ENCODE data around the gene YIF1B.
A peak's percentile ranks its signal among the peaks of the same experiment; 100 is the strongest.

The YIF1B gene

DNA sequence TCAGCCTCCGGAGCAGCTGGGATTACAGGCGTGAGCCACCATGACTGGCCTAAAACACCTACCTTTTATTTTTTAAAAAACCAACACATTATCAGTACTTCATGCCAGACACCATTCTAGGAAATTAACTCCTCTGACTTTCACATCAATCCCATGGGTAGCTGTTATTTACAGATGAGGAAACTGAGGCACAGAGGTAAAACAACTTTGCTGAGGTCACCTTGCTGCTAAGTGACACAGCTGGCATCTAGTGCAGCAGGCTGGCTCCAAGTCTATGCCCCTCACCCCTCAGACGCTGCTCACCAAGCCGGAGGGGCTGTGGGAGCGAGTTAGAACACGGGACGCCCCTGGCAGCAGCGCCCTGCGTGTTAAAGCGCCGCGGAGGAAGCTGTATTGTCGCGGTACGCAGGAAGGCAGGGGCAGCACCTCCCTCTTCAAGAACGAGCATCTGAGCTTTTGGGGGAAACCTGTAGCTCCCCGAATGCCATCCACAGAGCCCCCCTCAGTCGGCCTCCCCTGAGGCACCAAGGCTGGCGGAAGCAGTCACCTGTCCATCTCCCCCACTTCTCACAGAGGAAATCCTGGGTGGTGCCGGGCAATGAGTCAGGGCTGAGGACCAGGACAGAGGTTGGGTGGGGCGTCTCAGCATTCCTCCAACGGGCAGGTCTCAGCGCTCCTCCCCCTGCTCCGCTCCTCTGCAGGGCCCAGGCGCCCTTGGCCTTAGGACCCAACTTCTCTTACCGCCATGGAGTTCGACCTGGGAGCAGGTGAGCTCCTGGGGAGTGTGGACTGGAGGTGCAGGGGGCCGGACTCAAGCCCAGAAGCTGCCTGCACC lies 12.0 kb downstream of the YIF1B start, which contains the start of gene C19orf33:
TSS of gene C19orf33 (plus strand) at position 735 of the 835 bp plus-strand sequence. CDS start at position 746, 11 bp downstream.
- DNase-seq = no peak

- DNase-seq = no peak
Measured at GRCh38 chr19:38298821-38299680, 16.7 kb downstream of the YIF1B start.

GRCh38 chr19:38294090-38294489 lies 21.7 kb downstream of the YIF1B start:
- DNase-seq = no peak

DNA sequence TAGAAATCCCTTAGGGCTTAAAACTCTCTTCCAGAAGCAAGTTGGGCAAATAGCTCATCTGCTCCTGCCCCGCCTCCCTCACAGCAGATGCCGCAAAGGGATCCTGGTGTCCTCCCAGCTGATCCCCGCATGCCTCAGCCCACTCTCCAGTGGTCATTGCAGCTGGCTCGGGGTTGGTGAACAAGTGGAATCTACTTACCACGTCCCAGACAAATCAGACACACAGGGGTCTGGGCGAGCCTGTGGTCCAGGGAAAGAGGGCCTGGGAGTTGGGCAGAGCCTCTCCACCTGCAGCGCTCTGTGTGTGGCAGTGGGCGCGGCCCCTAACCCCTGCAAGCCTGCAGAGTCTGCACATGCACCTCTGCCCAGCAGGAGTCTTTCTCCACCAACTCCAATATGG lies 22.5 kb downstream of the YIF1B start:
- no peak for DNase-seq

- DNase-seq = no peak
Measured at GRCh38 chr19:38291855-38292254, 23.9 kb downstream of the YIF1B start.

DNA sequence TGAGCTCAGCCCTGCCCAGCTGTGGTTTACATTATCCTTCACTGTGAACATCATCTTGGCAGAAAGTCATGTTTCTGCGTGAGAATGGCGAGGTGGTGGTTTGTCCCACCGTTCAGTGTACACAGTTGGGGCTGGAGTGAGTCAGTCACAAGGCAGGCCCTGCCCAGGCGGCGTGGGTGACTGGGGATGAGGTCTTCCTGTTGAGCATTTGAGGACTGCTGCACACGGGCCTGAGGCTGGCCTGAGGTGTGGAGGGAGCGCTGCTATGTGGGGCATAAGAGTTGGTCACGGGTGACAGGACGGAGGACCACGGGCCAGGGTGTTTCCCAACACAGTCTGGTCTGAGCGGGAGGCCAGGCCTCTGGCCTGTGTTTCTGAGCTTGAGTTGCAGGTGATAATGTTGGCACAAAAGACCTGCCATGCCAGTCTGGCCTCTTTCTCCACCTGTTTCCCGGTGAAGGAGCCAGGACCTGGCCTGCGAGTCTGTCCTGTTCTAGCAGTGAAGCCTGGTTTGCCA lies 25.1 kb downstream of the YIF1B start:
- no peak for DNase-seq

DNA sequence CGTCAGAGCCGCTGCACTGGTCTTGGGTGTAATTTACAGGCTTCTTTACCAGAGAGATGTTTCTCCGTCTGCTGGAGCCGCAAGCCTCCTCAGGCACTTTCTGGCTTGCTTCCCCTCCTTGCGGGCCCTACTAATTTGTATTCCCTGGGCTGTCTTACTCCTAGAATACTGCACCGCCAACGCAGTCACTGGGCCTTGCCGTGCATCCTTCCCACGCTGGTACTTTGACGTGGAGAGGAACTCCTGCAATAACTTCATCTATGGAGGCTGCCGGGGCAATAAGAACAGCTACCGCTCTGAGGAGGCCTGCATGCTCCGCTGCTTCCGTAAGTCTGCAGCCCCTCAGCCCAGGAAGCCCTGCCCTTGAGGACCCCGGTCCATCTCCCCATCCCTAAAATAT lies 25.8 kb downstream of the YIF1B start:
- DNase-seq = no peak

GRCh38 chr19:38288123-38288855 lies 27.5 kb downstream of the YIF1B start:
- no peak for DNase-seq

GRCh38 chr19:38287604-38288003 lies 28.1 kb downstream of the YIF1B start:
- DNase-seq = no peak

- no peak for DNase-seq
Measured at GRCh38 chr19:38285567-38285966, 30.2 kb downstream of the YIF1B start.

DNA sequence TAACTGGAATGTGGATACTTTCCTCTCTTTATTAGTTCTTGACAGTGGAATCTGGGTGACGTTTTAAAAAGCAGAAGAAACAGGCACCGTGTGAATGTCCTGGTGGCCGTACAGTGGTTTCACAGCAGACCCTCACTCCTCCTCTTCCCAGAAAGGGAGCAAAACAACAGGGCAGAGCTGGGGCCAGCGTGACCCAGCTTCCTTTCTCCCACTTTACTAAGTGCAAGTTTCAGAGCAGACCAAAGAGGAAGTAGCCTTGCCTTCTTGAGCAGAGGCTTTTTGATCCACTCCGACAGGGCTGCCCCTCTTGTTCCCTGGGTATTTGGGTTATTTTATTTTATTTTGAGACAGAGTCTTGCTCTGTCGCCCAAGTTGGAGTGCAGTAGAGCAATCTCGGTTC lies 31.3 kb downstream of the YIF1B start:
- no peak for DNase-seq

DNA sequence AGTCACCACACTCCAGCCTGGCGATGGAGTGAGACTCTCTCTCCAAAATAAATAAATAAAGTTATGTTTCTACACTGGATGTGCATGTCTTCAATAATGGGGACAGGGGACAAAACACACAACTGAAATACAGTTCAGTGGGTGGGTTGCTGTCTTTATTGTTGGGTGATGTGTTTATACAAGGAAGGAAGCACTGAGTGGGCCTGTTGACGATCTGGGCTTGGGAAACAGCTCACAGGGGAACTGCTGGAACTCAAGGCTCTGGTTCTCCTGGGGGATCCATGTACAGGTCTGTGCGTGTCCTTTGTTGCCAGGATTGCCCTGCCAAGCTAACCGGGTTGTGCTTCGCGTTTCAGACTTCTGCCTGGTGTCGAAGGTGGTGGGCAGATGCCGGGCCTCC lies 32.5 kb downstream of the YIF1B start:
- DNase-seq = no peak

- no peak for DNase-seq
Measured at GRCh38 chr19:38281811-38282566, 33.8 kb downstream of the YIF1B start.

DNA sequence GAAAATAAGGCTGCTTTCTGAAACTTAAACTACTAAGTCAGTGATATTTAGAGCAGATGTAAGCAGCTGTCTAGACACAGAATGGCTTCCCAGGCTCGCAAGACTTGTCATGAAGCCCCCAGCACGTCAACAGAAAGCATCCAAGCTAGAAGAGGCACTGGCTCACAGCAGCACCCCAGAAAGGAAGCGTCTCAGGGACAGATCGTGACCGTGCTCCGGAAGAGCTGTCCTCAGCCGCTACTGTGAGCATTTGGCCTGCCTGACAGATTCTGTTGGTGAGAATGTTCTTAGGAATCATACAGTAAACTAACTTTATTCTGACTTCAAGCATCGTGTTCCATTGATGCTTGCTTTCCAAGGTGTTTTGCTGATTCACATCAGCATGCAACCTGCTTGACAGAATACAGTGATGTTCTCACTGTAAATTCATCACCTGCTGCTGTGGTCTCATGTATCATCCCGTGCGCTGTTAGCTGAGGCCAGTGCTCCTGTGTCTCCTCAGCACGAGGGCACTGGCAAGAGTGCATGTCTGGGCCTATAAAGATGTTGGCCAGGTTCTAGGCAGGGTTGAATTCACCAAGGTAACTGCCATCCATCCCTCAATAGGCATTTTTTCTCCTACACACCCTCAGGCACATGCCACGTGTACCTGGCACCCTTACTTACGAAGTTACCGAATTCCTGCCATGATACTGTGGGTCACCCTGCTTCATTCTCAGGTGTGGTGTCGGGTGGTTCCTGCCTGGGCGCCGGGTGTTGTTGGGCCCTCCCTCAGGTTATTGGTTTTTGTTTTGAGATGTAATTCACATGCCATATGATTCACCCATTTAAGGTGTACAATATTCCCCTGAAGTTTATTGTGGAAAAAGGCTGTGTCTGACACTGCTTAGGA lies 35.5 kb downstream of the YIF1B start:
- DNase-seq = no peak

- DNase-seq = no peak
Measured at GRCh38 chr19:38278751-38279150, 37.0 kb downstream of the YIF1B start.

DNA sequence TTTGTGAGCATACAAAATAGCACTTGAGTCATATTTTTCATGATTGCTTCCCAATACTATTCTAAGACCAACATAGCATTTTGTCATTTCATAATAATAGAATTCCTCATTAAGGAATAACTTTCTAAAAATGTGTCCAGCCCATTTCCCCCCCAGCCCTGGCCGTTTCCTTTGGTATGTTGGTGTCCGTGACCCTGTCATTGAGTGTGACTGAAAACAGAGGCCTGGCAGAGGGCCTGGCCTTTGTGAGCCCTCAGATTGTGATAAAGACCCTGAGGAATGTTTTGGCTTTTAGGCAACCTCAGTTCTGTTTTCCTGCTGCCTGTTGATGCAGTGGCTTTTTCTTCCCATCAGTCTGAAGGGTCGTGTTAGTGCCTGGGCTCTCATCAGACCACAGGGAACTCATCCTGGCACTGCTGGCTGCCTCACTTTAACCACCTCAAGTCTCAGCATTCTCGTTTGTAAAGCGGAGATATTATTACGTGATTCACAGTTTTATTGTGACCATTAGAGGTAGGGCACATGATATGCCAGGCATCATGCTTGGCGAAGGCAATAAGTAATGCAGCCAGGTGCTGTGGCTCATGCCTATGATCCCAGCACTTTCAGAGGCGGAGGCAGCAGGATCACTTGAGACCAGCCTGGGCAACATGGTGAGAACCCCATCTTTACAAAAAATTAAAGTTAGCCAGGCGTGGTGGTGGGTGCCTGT lies 37.6 kb downstream of the YIF1B start:
- DNase-seq = no peak

DNA sequence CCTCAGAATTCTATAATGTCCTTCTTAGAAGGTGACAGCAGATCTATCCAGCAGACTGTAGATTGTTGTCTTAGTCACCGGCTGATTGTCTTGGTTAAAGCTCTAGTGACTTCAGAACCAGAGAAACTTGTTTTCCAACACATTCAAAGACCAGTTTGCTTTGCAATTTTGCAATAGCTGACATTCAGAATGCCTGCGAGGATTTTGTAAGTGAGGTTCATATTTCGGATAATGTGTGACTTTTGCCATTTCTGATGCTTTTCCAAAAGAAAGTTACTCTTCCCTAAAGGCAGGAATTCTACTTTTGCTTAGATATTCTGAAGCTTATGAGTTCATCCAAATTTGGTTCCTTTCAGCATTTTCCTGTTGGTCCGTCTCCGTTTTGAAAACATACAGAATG lies 38.2 kb downstream of the YIF1B start:
- DNase-seq = no peak

DNA sequence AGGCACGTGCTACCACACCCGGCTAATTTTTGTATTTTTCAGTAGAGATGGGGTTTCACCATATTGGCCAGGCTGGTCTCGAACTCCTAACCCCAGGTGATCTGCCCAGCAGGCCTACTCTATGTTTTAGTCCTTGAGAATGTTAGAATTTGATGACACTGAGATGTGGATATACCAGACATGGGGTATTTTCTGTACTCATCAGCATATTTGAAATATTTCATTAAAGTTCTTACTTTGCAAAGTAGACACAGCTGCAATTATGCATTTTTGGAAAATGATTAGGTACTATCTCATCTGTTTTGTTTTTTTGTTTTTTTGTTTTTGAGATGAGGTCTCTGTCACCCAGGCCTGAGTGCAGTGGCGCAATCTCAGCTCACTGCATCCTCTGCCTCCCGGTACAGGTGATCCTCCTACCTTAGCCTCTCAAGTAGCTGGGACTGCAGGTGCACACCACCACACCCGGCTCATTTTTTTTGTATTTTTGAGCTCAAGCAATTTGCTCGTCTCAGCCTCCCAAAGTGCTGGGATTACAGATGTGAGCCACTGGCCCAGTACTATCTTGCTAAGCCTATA lies 38.7 kb downstream of the YIF1B start:
- DNase-seq = no peak

DNA sequence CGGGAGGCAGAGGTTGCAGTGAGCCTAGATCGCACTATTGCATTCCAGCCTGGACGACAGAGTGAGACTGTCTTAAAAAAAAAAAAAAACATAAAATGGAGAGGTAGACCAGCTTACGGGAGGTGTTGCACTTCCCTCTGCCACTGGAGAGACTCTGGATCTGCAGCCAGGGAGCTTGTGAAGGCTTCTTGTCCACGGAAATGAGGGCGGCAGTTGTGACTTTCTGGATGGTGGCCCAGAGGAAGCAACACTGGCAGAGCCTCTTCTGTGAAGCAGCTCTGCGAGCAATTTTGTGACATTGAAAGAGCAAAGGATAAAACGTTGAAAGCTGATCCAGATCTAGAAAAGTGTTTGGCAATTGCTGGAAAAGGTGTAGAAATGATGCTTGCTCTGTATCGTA lies 41.0 kb downstream of the YIF1B start:
- DNase-seq = no peak

DNA sequence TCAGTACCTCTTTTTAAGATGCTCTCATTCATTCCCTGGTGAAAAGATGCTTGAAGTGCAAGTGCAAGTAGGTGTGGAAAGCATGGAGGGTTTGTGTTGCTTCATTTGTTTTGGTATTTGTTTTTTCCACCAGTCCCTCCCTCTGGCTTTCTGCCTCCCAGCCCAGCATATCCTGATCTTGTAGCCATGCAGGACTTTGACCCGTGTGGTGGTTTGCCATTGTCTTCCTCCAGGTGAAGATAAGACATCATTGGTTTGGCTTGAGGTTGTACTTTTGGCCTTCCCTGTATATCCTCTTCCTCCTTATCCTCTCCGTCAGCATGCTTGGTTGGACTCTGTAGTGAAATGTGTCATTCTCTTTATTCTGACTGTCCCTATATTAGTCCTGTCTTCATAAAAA lies 42.2 kb downstream of the YIF1B start:
- peak; percentile 20 to 37 for DNase-seq

All from NCI-H526 (cell line).